HUES64 (cell line): ENCODE data around the gene FBXO34.

Experiments used
- H3K27ac ChIP-seq: 2 replicates; pipeline ENCODE4 v1.7.0; 2013; ENCODE audit warnings: low read depth, low read length, inconsistent platforms
- H3K27me3 ChIP-seq: 2 replicates; pipeline ENCODE4 v1.6.1; 2013; ENCODE audit warnings: mild to moderate bottlenecking, low read length; ENCODE audit not compliant: insufficient read depth
- H3K36me3 ChIP-seq: 2 replicates; pipeline ENCODE4 v1.6.1; 2013; ENCODE audit warnings: mild to moderate bottlenecking, low read length; ENCODE audit not compliant: insufficient read depth
- H3K4me1 ChIP-seq: 2 replicates; pipeline ENCODE4 v1.6.1; 2013; ENCODE audit warnings: mild to moderate bottlenecking, low read length, moderate library complexity; ENCODE audit not compliant: insufficient read depth
- H3K4me3 ChIP-seq: 2 replicates; pipeline ENCODE4 v1.5.1; 2013; ENCODE audit warnings: mild to moderate bottlenecking, low read length, moderate library complexity
- H3K9ac ChIP-seq: 2 replicates; pipeline ENCODE4 v1.6.1; 2013; ENCODE audit warnings: mild to moderate bottlenecking, low read depth, low read length
- H3K9me3 ChIP-seq: 2 replicates; pipeline ENCODE4 v1.6.1; 2013; ENCODE audit warnings: low read depth, low read length; ENCODE audit not compliant: insufficient read depth
- WGBS: fragments of 150-250, 120-280 bp; methylation state at CpG from one replicate; pipeline ENCODE4 v1.1.7; 2013; ENCODE audit warnings: missing lambda C conversion rate; 5-methylcytosine and 5-hydroxymethylcytosine counted together

FBXO34 gene

GRCh38 chr14:55348766-55349453 is 77.7 kb downstream of the FBXO34 start:
- WGBS = 89% methylated on average over 4 of the region's 4 CpGs
- no peak overlapping the region for H3K9ac ChIP-seq
- no peak overlapping the region for H3K4me3 ChIP-seq
- no peaks in the 10 kb centered on the region for H3K4me1 ChIP-seq
- H3K9me3 ChIP-seq = no peaks in the 10 kb centered on the region
- H3K27me3 ChIP-seq = no peaks in the 10 kb centered on the region
- no peak overlapping the region for H3K27ac ChIP-seq
- peaks cover 27% of the 10 kb centered on the region for H3K36me3 ChIP-seq

DNA sequence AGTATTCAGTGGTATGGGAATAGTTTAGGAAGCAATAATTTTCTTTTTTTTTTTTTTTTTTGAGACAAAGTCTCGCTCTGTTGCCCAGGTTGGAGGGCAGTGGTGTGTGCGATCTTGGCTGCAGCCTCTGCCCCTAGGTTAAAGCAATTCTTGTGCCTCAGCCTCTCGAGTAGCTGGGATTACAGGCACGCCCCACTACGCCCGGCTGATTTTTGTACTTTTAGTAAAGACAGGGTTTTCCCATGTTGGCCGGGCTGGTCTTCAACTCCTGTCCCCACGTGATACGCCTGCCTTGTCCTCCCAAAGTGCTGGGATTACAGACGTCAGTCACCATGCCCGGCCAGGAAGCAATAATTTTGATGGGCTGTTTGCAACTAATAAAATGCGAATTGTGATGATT is 78.3 kb downstream of the FBXO34 start:
- Histone ChIP-seq H3K27ac (no peak overlapping the region), H3K27me3 (no peaks in the 10 kb centered on the region), H3K36me3 (peaks cover 27% of the 10 kb centered on the region), H3K4me3 (no peak overlapping the region), H3K9ac (no peak overlapping the region), H3K9me3 (no peaks in the 10 kb centered on the region), H3K4me1 (no peaks in the 10 kb centered on the region)
- 93% methylated on average over 12 of the region's 12 CpGs for WGBS

DNA sequence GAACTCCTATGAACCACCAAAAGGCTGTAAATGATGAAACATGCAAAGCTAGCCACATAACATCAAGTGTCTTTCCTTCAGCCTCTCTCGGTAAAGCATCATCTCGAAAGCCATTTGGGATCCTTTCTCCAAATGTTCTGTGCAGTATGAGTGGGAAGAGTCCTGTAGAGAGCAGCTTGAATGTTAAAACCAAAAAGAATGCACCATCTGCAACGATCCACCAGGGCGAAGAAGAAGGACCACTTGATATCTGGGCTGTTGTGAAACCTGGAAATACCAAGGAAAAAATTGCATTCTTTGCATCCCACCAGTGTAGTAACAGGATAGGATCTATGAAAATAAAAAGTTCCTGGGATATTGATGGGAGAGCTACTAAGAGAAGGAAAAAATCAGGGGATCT is 79.2 kb downstream of the FBXO34 start:
- Histone ChIP-seq H3K4me3 (no peak overlapping the region), H3K4me1 (no peaks in the 10 kb centered on the region), H3K9me3 (no peaks in the 10 kb centered on the region), H3K27me3 (no peaks in the 10 kb centered on the region), H3K9ac (no peak overlapping the region), H3K36me3 (peaks cover 29% of the 10 kb centered on the region), H3K27ac (no peak overlapping the region)
- 96% methylated on average over 4 of the region's 4 CpGs for WGBS

DNA sequence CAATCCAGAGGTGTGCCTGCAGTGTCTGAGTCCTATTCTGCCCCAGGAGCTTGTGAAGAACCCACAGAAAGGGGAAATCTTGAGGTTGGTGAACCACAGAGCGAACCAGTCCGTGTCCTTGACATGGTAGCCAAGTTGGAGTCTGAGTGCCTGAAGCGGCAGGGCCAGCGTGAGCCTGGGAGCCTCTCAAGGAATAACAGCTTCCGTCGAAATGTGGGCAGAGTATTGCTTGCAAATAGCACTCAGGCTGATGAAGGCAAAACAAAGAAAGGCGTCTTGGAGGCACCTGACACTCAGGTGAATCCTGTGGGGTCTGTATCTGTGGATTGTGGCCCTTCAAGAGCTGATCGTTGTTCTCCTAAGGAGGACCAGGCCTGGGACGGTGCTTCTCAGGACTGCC is 79.9 kb downstream of the FBXO34 start:
- Histone ChIP-seq H3K27ac (no peak overlapping the region), H3K4me1 (no peaks in the 10 kb centered on the region), H3K4me3 (no peak overlapping the region), H3K36me3 (peaks cover 29% of the 10 kb centered on the region), H3K9me3 (no peaks in the 10 kb centered on the region), H3K27me3 (no peaks in the 10 kb centered on the region), H3K9ac (no peak overlapping the region)
- 94% methylated on average over 9 of the region's 9 CpGs for WGBS

DNA sequence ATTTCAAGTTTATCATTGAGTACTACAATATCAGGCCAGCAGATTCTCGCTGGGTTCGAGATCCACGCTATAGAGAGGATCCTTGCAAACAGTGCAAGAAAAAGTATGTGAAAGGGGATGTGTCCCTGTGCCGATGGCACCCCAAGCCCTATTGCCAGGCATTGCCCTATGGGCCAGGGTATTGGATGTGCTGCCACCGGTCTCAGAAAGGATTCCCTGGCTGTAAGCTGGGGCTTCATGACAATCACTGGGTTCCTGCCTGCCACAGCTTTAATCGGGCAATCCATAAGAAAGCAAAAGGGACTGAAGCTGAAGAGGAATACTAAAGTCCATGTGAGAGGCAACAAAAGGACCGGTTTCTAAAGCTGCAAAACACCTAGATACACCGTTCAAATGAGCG is 81.0 kb downstream of the FBXO34 start:
- no peaks in the 10 kb centered on the region for H3K27me3 ChIP-seq
- no peak overlapping the region for H3K4me3 ChIP-seq
- H3K36me3 ChIP-seq = peaks cover 29% of the 10 kb centered on the region
- no peaks in the 10 kb centered on the region for H3K4me1 ChIP-seq
- no peak overlapping the region for H3K27ac ChIP-seq
- H3K9me3 ChIP-seq = no peaks in the 10 kb centered on the region
- 94% methylated on average over 9 of the region's 9 CpGs for WGBS
- no peak overlapping the region for H3K9ac ChIP-seq

DNA sequence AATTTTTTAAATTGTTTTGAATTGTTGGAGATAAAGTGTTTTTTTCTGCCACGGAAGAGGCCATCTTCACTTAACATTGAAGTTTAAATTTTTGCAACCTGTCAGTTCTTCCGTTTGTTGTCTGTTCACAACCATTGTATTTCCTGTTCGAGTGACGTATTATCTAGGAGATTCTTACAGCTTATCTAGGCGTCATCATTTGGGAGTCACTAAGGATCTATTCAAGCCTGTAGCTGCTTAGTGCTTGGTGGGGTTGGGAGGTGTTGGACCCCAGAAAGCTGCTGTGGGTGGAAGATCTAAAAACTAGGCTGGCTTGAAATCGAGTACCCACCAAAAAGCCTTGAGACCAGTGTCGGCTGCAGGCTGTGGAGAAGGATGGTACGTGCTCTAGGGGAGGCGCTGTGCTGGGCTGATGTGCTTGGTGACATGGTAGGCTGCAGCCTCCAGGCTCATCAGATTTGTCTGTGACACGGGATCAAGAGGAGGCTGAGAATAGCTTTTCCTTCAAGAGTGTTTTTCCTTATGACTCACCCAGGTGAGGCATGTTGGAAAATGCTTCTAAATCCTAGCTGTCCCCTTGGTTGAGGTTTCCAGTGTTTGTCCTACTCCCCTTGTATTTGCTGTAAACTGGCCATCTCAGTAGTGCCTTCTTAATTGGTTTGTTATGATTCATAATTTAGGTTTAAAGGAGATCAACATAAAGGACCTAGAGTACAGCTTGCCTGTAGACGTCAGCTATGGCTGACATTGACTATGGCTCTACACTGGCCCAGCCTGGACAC is 82.7 kb downstream of the FBXO34 start:
- Histone ChIP-seq H3K4me1 (no peaks in the 10 kb centered on the region), H3K27ac (no peak overlapping the region)

GRCh38 chr14:55354500-55354899 is 83.3 kb downstream of the FBXO34 start:
- H3K27ac ChIP-seq = no peak overlapping the region
- no peak overlapping the region for H3K4me3 ChIP-seq
- H3K4me1 ChIP-seq = no peaks in the 10 kb centered on the region
- H3K9ac ChIP-seq = no peak overlapping the region
- H3K36me3 ChIP-seq = peaks cover 29% of the 10 kb centered on the region
- H3K27me3 ChIP-seq = no peaks in the 10 kb centered on the region
- no peaks in the 10 kb centered on the region for H3K9me3 ChIP-seq
- WGBS = 58% methylated on average over 5 of the region's 5 CpGs

More for the DNA sequence above, 82.7 kb downstream of the FBXO34 start:
- Histone ChIP-seq H3K36me3 (peaks cover 29% of the 10 kb centered on the region), H3K9ac (no peak overlapping the region), H3K27me3 (no peaks in the 10 kb centered on the region), H3K9me3 (no peaks in the 10 kb centered on the region), H3K4me3 (no peak overlapping the region)
- 90% methylated on average over 11 of the region's 11 CpGs for WGBS

- H3K9me3 ChIP-seq = no peaks in the 10 kb centered on the region
- no peaks in the 10 kb centered on the region for H3K27me3 ChIP-seq
- no peak overlapping the region for H3K4me3 ChIP-seq
- peaks cover 20% of the 10 kb centered on the region for H3K36me3 ChIP-seq
- H3K4me1 ChIP-seq = no peaks in the 10 kb centered on the region
- H3K9ac ChIP-seq = no peak overlapping the region
- 88% methylated on average over 6 of the region's 6 CpGs for WGBS
- no peak overlapping the region for H3K27ac ChIP-seq
Observed at GRCh38 chr14:55355922-55356321, 84.7 kb downstream of the FBXO34 start.

DNA sequence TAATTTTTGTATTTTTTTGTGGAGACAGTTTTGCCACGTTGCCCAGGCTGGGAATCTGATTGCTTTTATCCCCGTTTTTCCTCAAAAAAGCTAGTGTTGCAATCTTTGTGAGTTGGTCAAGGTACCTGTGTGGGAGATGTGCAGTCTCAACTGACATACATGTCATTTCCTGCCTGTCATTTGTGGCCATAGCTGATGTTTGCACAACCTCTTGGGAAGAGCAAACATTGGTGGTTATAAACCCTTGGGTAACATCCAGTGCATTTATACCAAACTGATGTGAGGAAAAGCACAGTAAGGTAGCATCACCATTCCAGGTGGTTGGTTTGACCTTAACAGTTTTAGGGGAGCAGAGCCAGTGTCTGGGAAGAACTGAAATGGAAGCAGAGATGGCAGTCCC is 85.7 kb downstream of the FBXO34 start:
- H3K9me3 ChIP-seq = no peaks in the 10 kb centered on the region
- H3K4me3 ChIP-seq = no peak overlapping the region
- no peaks in the 10 kb centered on the region for H3K27me3 ChIP-seq
- no peaks in the 10 kb centered on the region for H3K4me1 ChIP-seq
- H3K9ac ChIP-seq = no peak overlapping the region
- WGBS = 91% methylated on average over 2 of the region's 2 CpGs
- H3K36me3 ChIP-seq = peaks cover 13% of the 10 kb centered on the region
- H3K27ac ChIP-seq = no peak overlapping the region

DNA sequence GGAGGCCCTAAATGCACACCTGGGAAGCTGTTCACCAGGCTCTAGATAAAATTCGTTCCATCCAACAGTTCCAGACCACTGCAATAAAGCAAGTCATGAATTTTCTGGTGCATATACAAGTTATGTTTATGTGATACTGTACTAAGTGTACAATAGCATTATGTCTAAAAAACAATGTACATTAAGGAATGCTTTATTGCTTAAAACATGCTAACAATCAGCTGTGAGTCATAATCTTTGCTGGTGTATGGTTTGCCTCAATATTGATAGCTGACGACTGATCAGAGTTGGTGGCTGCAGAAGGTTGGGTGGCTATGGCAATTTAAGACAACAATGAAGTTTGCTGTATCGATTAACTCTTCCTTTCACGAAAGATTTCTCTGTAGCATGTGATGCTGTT is 88.1 kb downstream of the FBXO34 start:
- Histone ChIP-seq H3K27ac (no peak overlapping the region), H3K27me3 (no peaks in the 10 kb centered on the region), H3K4me3 (no peak overlapping the region), H3K36me3 (0 out of 2 replicates have a peak, but pooled peaks cover 2% of the 10 kb centered on the region), H3K9ac (no peak overlapping the region), H3K4me1 (no peaks in the 10 kb centered on the region), H3K9me3 (no peaks in the 10 kb centered on the region)
- 95% methylated on average over 3 of the region's 4 CpGs for WGBS

- H3K4me1 ChIP-seq = no peaks in the 10 kb centered on the region
- no peak overlapping the region for H3K27ac ChIP-seq
- H3K36me3 ChIP-seq = peaks cover 10% of the 10 kb centered on the region
- H3K9ac ChIP-seq = no peak overlapping the region
- H3K9me3 ChIP-seq = no peaks in the 10 kb centered on the region
- no peak overlapping the region for H3K4me3 ChIP-seq
- 98% methylated on average over 2 of the region's 2 CpGs for WGBS
- no peaks in the 10 kb centered on the region for H3K27me3 ChIP-seq
Observed at GRCh38 chr14:55361190-55361589, 90.0 kb downstream of the FBXO34 start.
